ENCODE measurements around the gene MICAL3.

DNA sequence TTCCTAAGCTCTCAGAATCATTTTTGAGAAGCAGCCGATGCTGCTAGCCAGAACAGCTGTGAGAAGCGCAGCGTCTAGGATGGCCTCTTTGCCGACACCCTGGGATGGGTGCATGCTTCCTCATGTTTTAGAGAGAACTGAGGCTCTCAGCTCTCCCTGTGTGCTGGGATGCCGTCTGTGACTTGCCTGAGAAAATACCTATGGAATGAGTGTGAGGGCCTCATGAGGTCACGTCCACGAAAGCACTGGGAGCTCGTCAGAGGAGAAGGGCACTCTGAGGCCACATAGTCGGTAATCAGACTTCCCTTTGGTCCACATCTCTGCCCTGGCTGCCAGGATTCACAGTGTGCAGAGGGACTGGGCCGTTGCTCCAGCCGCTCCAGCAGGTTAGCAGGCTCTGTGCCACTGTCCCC lies 54.7 kb downstream of the MICAL3 start:
- TF ChIP-seq SMC3 (IDR thresholded peaks at IDR 0.05; ENCODE audit: low read depth, low read length) (no peak), CTCF (IDR thresholded peaks at IDR 0.05) (no peak), POLR2AphosphoS5 (IDR thresholded peaks at IDR 0.05; ENCODE audit: low read depth, low read length) (no peak), TAF1 (IDR thresholded peaks at IDR 0.05; ENCODE audit: borderline replicate concordance, low read depth, low read length) (no peak), EP300 (IDR thresholded peaks at IDR 0.05; ENCODE audit: borderline replicate concordance in 1 of 2, low read depth in 1 of 2, low read length in 1 of 2) (no peak), EZH2phosphoT487 (IDR thresholded peaks at IDR 0.05; ENCODE audit: borderline replicate concordance, low read depth) (no peak), JUND (IDR thresholded peaks at IDR 0.05) (no peak; the same call in 1 of the 2 replicates)
